ENCODE data around the gene CEP128.

The CEP128 gene

DNA sequence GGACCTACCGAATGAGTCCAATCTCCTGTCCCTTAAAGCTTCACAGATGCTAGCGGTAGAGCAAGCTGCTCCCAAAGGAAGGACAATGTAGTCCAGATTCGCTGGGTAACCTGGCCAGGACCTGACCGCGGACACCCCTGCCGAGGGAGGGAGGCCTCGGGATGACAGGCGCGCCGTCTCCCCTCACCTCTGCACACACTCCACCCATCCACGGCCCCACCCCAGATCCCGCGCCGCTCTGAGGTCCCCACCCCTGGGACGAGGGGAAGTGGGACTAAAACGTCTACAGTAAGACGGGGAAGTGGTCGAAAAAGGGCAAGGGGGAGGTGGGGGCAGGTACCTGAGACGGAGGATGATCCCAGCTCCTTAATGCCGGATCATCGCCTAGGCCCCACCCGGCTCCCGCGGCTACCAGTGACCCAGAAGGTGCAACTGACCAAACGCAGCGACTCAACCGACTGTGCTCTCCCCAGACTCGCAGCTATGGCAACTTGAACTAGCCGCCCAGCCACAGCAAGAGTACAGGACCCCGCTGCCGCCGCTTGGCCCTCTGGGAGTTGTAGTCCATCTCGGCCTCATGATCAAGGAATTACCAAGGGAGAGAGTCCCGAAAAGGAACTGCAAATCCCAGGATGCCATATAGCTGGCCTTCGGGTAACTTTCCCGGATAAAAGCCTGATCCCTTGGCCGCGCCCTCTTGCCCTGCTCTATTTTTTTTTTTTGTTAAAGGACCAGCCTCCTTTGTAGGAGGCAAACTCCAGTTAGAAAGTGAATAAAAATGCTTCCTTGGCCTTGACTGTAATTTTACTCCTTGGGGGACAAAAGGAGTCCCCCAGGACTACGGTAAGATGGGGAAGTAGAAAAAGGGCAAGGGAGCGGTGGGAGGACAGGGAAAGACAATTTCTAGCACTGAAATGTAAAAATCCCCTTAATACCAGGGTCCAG is at the start of gene CEP128:
CEP128 (minus strand) TSS at position 498 of the 945 bp plus-strand sequence.
- Histone ChIP-seq H3K36me3 (ENCODE audit: control insufficient read depth, insufficient read depth, low read length) (no peaks in the 10 kb centered on the region), H3K27me3 (ENCODE audit: control insufficient read depth, insufficient read depth, low read length) (no peaks in the 10 kb centered on the region), H3K9ac (ENCODE audit: low read length) (peak within 1 kb of the TSS; percentile 70)

GRCh38 chr14:80988735-80989429 is 47.3 kb upstream of the CEP128 start:
- Histone ChIP-seq H3K27me3 (ENCODE audit: control insufficient read depth, insufficient read depth, low read length) (no peaks in the 10 kb centered on the region), H3K4me1 (ENCODE audit: control insufficient read depth, insufficient read depth, low read length) (no peaks in the 10 kb centered on the region)

More for the DNA sequence above, at the start of gene CEP128:
- no peaks in the 10 kb centered on the region for H3K9me3 ChIP-seq (ENCODE audit: control insufficient read depth, low read length)
- peak within 1 kb of the TSS; percentile 45 for H3K4me3 ChIP-seq (ENCODE audit: low read length)
- no peaks in the 10 kb centered on the region for H3K4me1 ChIP-seq (ENCODE audit: control insufficient read depth, insufficient read depth, low read length)

GRCh38 chr14:80988192-80988591 is 46.7 kb upstream of the CEP128 start:
- Histone ChIP-seq H3K4me3 (ENCODE audit: low read length) (no peak overlapping the region), H3K36me3 (ENCODE audit: control insufficient read depth, insufficient read depth, low read length) (no peaks in the 10 kb centered on the region), H3K9me3 (ENCODE audit: control insufficient read depth, low read length) (no peaks in the 10 kb centered on the region), H3K9ac (ENCODE audit: low read length) (no peak overlapping the region), H3K4me1 (ENCODE audit: control insufficient read depth, insufficient read depth, low read length) (no peaks in the 10 kb centered on the region), H3K27me3 (ENCODE audit: control insufficient read depth, insufficient read depth, low read length) (no peaks in the 10 kb centered on the region)

More at GRCh38 chr14:80988735-80989429, 47.3 kb upstream of the CEP128 start:
- H3K4me3 ChIP-seq (ENCODE audit: low read length) = no peak overlapping the region
- H3K36me3 ChIP-seq (ENCODE audit: control insufficient read depth, insufficient read depth, low read length) = no peaks in the 10 kb centered on the region
- no peak overlapping the region for H3K9ac ChIP-seq (ENCODE audit: low read length)
- H3K9me3 ChIP-seq (ENCODE audit: control insufficient read depth, low read length) = no peaks in the 10 kb centered on the region

DNA sequence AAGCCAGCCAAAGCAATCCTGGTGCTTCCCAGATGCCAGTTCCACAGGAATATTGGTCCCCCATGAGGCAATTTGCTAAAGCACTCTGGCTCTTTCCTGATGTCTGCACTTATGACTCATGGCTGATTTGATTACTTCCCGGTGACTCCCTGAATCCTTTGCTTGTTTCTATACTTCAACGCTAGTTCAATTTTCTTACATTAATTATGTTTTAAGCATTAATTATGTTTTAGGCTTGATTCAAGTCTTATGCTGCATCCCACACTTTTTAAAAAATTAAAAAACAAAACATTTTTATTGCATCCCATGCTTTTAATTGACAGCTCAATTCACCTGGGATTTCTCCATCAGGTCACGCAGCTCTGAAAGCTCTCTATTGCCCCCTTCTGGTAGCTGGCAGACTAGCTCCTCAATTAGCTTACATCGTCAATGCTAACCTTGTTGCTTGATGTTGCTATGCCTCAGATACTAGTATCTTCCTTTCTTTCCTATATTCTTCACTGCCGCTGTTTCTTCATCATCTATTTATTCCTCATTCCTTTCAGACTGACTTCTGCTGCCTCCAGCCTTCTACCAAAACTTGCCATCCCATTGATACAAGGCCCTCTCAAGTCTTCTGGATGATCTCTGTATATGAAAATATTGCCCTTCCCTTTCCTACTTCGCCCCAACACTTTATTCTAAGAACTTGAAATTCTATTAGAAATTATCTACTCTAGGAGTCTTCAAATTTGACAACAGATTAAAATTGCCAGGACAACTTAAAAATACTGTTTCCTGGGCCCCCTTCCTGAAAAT is 45.9 kb upstream of the CEP128 start:
- H3K27me3 ChIP-seq (ENCODE audit: control insufficient read depth, insufficient read depth, low read length) = no peaks in the 10 kb centered on the region
- no peak overlapping the region for H3K4me3 ChIP-seq (ENCODE audit: low read length)
- H3K36me3 ChIP-seq (ENCODE audit: control insufficient read depth, insufficient read depth, low read length) = no peaks in the 10 kb centered on the region
- no peaks in the 10 kb centered on the region for H3K4me1 ChIP-seq (ENCODE audit: control insufficient read depth, insufficient read depth, low read length)
- no peak overlapping the region for H3K9ac ChIP-seq (ENCODE audit: low read length)
- H3K9me3 ChIP-seq (ENCODE audit: control insufficient read depth, low read length) = no peaks in the 10 kb centered on the region

DNA sequence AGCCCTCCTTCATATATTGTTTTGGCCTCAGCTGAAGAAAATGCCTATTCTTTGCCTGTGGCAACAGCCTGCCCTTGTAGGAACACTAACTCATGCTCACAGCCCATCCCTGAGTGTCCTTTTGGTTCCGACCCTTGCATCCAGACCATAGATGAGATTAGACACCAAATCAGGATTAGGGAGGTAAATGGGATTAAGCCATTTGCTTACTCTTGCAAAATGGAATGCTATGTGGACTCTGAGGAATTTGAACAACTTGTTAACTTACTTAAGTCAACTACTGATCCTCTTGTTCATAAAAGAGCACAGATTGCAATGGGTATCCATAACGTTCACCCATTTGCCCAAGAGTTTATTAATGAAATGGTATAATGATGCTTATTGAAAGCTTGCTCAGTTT is 41.2 kb upstream of the CEP128 start:
- H3K9me3 ChIP-seq (ENCODE audit: control insufficient read depth, low read length) = no peaks in the 10 kb centered on the region
- H3K36me3 ChIP-seq (ENCODE audit: control insufficient read depth, insufficient read depth, low read length) = no peaks in the 10 kb centered on the region
- no peaks in the 10 kb centered on the region for H3K4me1 ChIP-seq (ENCODE audit: control insufficient read depth, insufficient read depth, low read length)
- H3K4me3 ChIP-seq (ENCODE audit: low read length) = no peak overlapping the region
- H3K27me3 ChIP-seq (ENCODE audit: control insufficient read depth, insufficient read depth, low read length) = no peaks in the 10 kb centered on the region
- H3K9ac ChIP-seq (ENCODE audit: low read length) = no peak overlapping the region

GRCh38 chr14:80981673-80982072 is 40.1 kb upstream of the CEP128 start:
- peaks cover 8% of the 10 kb centered on the region for H3K4me1 ChIP-seq (ENCODE audit: control insufficient read depth, insufficient read depth, low read length)
- no peaks in the 10 kb centered on the region for H3K36me3 ChIP-seq (ENCODE audit: control insufficient read depth, insufficient read depth, low read length)
- H3K27me3 ChIP-seq (ENCODE audit: control insufficient read depth, insufficient read depth, low read length) = no peaks in the 10 kb centered on the region
- no peak overlapping the region for H3K4me3 ChIP-seq (ENCODE audit: low read length)
- no peak overlapping the region for H3K9ac ChIP-seq (ENCODE audit: low read length)
- no peaks in the 10 kb centered on the region for H3K9me3 ChIP-seq (ENCODE audit: control insufficient read depth, low read length)

GRCh38 chr14:80981156-80981555 is 39.6 kb upstream of the CEP128 start:
- Histone ChIP-seq H3K4me3 (ENCODE audit: low read length) (no peak overlapping the region), H3K36me3 (ENCODE audit: control insufficient read depth, insufficient read depth, low read length) (no peaks in the 10 kb centered on the region), H3K9ac (ENCODE audit: low read length) (no peak overlapping the region), H3K27me3 (ENCODE audit: control insufficient read depth, insufficient read depth, low read length) (no peaks in the 10 kb centered on the region), H3K9me3 (ENCODE audit: control insufficient read depth, low read length) (no peaks in the 10 kb centered on the region), H3K4me1 (ENCODE audit: control insufficient read depth, insufficient read depth, low read length) (peaks cover 8% of the 10 kb centered on the region)

DNA sequence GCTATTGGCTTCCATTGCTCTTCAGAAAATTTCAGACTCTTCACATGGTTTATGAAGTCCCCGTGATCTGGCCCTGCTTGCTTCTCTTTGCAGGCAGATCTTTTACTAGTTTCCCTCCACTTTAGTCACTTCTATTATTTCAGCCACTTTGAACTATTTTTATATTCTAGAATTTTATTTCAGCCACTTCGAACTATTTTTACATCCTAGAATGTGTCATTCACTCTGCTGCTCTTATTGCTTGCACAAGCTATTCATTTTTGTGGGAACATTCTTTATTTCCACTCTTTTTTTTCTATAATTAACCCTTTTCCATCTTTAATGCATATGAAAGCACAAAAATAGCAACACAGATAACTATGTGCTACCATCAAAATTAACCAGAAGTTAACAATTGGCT is 38.4 kb upstream of the CEP128 start:
- no peaks in the 10 kb centered on the region for H3K27me3 ChIP-seq (ENCODE audit: control insufficient read depth, insufficient read depth, low read length)
- H3K9ac ChIP-seq (ENCODE audit: low read length) = no peak overlapping the region
- no peaks in the 10 kb centered on the region for H3K36me3 ChIP-seq (ENCODE audit: control insufficient read depth, insufficient read depth, low read length)
- peaks cover 8% of the 10 kb centered on the region for H3K4me1 ChIP-seq (ENCODE audit: control insufficient read depth, insufficient read depth, low read length)
- no peaks in the 10 kb centered on the region for H3K9me3 ChIP-seq (ENCODE audit: control insufficient read depth, low read length)
- H3K4me3 ChIP-seq (ENCODE audit: low read length) = no peak overlapping the region

- Histone ChIP-seq H3K4me1 (ENCODE audit: control insufficient read depth, insufficient read depth, low read length) (peaks cover 8% of the 10 kb centered on the region), H3K9ac (ENCODE audit: low read length) (no peak overlapping the region), H3K4me3 (ENCODE audit: low read length) (no peak overlapping the region), H3K9me3 (ENCODE audit: control insufficient read depth, low read length) (no peaks in the 10 kb centered on the region), H3K36me3 (ENCODE audit: control insufficient read depth, insufficient read depth, low read length) (no peaks in the 10 kb centered on the region), H3K27me3 (ENCODE audit: control insufficient read depth, insufficient read depth, low read length) (no peaks in the 10 kb centered on the region)
Measured at GRCh38 chr14:80978403-80978802, 36.9 kb upstream of the CEP128 start.

GRCh38 chr14:80977221-80977620 is 35.7 kb upstream of the CEP128 start:
- H3K36me3 ChIP-seq (ENCODE audit: control insufficient read depth, insufficient read depth, low read length) = no peaks in the 10 kb centered on the region
- H3K4me3 ChIP-seq (ENCODE audit: low read length) = no peak overlapping the region
- no peaks in the 10 kb centered on the region for H3K9me3 ChIP-seq (ENCODE audit: control insufficient read depth, low read length)
- H3K4me1 ChIP-seq (ENCODE audit: control insufficient read depth, insufficient read depth, low read length) = peaks cover 8% of the 10 kb centered on the region
- H3K9ac ChIP-seq (ENCODE audit: low read length) = no peak overlapping the region
- no peaks in the 10 kb centered on the region for H3K27me3 ChIP-seq (ENCODE audit: control insufficient read depth, insufficient read depth, low read length)

DNA sequence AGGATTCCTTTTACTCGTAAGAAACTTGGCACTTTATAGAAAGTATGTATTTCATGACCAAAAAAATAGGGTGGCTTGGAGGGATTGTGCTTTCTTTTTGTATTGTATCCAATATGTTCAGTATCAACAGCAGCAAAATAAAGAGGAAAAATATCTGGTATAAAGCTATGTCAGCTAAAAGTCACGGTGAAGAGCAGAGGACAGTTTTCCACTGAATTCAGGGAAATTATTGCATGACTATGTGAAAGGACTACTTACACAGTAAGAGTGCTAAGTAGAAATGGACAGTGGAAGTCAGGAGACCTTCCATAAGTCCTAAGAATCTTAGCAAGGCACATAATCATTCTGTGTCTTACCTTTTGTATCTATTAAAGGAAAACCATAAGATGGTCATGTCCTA is 33.1 kb upstream of the CEP128 start:
- no peaks in the 10 kb centered on the region for H3K36me3 ChIP-seq (ENCODE audit: control insufficient read depth, insufficient read depth, low read length)
- no peak overlapping the region for H3K4me3 ChIP-seq (ENCODE audit: low read length)
- peaks cover 8% of the 10 kb centered on the region for H3K4me1 ChIP-seq (ENCODE audit: control insufficient read depth, insufficient read depth, low read length)
- no peak overlapping the region for H3K9ac ChIP-seq (ENCODE audit: low read length)
- H3K9me3 ChIP-seq (ENCODE audit: control insufficient read depth, low read length) = no peaks in the 10 kb centered on the region
- no peaks in the 10 kb centered on the region for H3K27me3 ChIP-seq (ENCODE audit: control insufficient read depth, insufficient read depth, low read length)
